ENCODE data around the gene COL9A3.

The COL9A3 gene

GRCh38 chr20:62797671-62798532 lies 18.9 kb upstream of the COL9A3 start:
- no peak for DNase-seq

GRCh38 chr20:62799036-62799435 lies 17.8 kb upstream of the COL9A3 start:
- DNase-seq = no peak

- no peak for DNase-seq
Observed at GRCh38 chr20:62799459-62799858, 17.4 kb upstream of the COL9A3 start.

GRCh38 chr20:62799873-62800272 lies 17.0 kb upstream of the COL9A3 start:
- DNase-seq = no peak

GRCh38 chr20:62800314-62801259 lies 16.3 kb upstream of the COL9A3 start:
- no peak for DNase-seq

GRCh38 chr20:62801284-62802010 lies 15.4 kb upstream of the COL9A3 start:
- no peak for DNase-seq

- no peak for DNase-seq
Observed at GRCh38 chr20:62802026-62802712, 14.7 kb upstream of the COL9A3 start.

GRCh38 chr20:62804021-62804626 lies 12.7 kb upstream of the COL9A3 start:
- no peak for DNase-seq

GRCh38 chr20:62804627-62805154 lies 12.2 kb upstream of the COL9A3 start, which contains the start of gene OGFR:
Gene OGFR, plus strand, starts transcription at chr20:62804835. Its CDS starts 25 bp downstream, at chr20:62804860.
- peak; percentile 76 for DNase-seq

GRCh38 chr20:62805155-62805710 lies 11.6 kb upstream of the COL9A3 start:
- peak; percentile 57 for DNase-seq

GRCh38 chr20:62805711-62806382 lies 11.0 kb upstream of the COL9A3 start:
- no peak for DNase-seq

GRCh38 chr20:62806383-62807050 lies 10.3 kb upstream of the COL9A3 start:
- no peak for DNase-seq

- no peak for DNase-seq
Observed at GRCh38 chr20:62807444-62808210, 9.2 kb upstream of the COL9A3 start.

GRCh38 chr20:62808211-62808865 lies 8.5 kb upstream of the COL9A3 start:
- peak; percentile 81 for DNase-seq

- no peak for DNase-seq
Observed at GRCh38 chr20:62809530-62810428, 7.1 kb upstream of the COL9A3 start.

GRCh38 chr20:62811320-62811719 lies 5.5 kb upstream of the COL9A3 start:
- no peak for DNase-seq

- no peak for DNase-seq
Observed at GRCh38 chr20:62811720-62812119, 5.1 kb upstream of the COL9A3 start.

Data from stimulated activated CD4-positive, alpha-beta T cell treated with anti-CD3 and anti-CD28 coated beads, Interleukin-15, amount 100 ng/mL, for 24 hours (primary cell).